ENCODE results near the gene APCDD1L.

DNA sequence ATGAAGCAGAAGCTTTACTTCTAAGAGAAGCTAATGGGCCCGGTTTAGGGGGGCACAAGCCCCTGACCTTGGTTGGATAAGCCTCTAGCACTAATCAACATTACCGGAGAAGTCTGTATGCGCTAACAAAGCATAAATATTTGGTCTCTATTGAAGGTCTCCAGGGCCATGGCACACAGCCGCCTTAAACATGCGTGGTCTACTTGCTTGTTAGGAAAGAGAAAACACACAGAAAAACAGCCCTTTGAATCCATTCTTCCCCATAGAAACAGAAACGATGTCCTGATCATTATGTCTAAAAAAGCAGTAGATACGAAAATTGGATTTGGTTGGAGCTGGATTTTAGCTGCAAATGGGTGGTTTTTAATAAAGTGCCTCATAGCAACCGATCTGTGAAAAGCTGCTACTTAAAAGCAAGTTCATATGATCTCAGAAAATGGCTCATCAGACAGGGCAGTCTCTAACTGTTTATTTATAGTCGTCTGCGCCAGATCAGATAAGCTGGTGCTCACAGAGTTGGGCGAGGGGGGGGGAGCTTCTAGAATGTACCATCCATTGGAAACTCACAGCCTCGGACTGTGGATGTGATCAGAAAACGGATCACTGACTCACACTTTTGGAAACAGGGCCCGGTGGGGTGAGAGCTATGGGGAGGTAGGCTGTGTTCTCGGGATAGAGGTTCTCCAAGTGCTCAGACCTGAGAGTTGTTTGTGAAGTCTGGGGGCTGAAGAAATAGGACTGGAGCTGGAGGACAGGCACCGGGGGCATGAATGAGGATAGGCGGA lies 35.3 kb upstream of the APCDD1L start:
- TF ChIP-seq CTCF (IDR thresholded peaks at IDR 0.05; ENCODE audit: insufficient read depth, low read length) (no peak), REST (IDR thresholded peaks at IDR 0.05; ENCODE audit: insufficient replicate concordance, low read depth) (no peak)

All from HL-60 (cell line).